GM23338 (cell line): ENCODE measurements around the gene KLHL21. TPM values are rescaled to one million over a fixed set of nuclear protein-coding genes. Genes with fewer than 3 reads are reported as not detected.

Experiments
- ATAC-seq: fragments of 200-7000 bp; cut with Tn5 transposase; 3 replicates; pipeline ENCODE4 v1.9.1; 2020
- DNase-seq: peaks from one replicate; pipeline ENCODE4 v3.0.0-alpha.2; 2015; ENCODE audit warnings: low spot score
- H2AFZ ChIP-seq: fragments of 200-600 bp; sonication (generic); 2 replicates; pipeline ENCODE4 v1.8.0; 2016; ENCODE audit warnings: antibody characterized with exemption, mild to moderate bottlenecking, moderate library complexity
- H3F3A ChIP-seq: fragments of 200-600 bp; sonication (generic); replicated peaks from 2 replicates; pipeline ENCODE4 v1.8.0; 2017; ENCODE audit warnings: antibody characterized with exemption, mixed run types, low read depth
- H3K27ac ChIP-seq: fragments of 200-600 bp; sonication (generic); 2 replicates; pipeline ENCODE4 v1.6.1; 2016; ENCODE audit warnings: low read depth
- H3K27me3 ChIP-seq: fragments of 200-600 bp; sonication (generic); 2 replicates; pipeline ENCODE4 v1.8.0; 2016; ENCODE audit warnings: mild to moderate bottlenecking, mixed run types, moderate library complexity; ENCODE audit not compliant: insufficient read depth
- H3K36me3 ChIP-seq: fragments of 200-600 bp; sonication (generic); 2 replicates; pipeline ENCODE4 v1.8.0; 2016; ENCODE audit warnings: mild to moderate bottlenecking; ENCODE audit not compliant: insufficient read depth
- H3K4me1 ChIP-seq: fragments of 200-600 bp; sonication (generic); 2 replicates; pipeline ENCODE4 v1.8.0; 2016; ENCODE audit warnings: mild to moderate bottlenecking, moderate library complexity; ENCODE audit not compliant: insufficient read depth
- H3K4me2 ChIP-seq: fragments of 200-600 bp; sonication (generic); 2 replicates; pipeline ENCODE4 v1.7.1; 2017; ENCODE audit warnings: mixed run types
- H3K4me3 ChIP-seq: fragments of 200-600 bp; sonication (generic); 2 replicates; pipeline ENCODE4 v1.6.1; 2016; ENCODE audit warnings: mixed run types
- H3K79me2 ChIP-seq: fragments of 200-600 bp; sonication (generic); replicated peaks from 2 replicates; pipeline ENCODE4 v1.8.0; 2017; ENCODE audit warnings: mild to moderate bottlenecking; ENCODE audit not compliant: insufficient read depth
- H3K9me2 ChIP-seq: fragments of 200-600 bp; sonication (generic); 2 replicates; pipeline ENCODE4 v1.8.0; 2017; ENCODE audit not compliant: insufficient read depth
- H4K20me1 ChIP-seq: fragments of 200-600 bp; sonication (generic); replicated peaks from 2 replicates; pipeline ENCODE4 v1.8.0; 2017; ENCODE audit warnings: mild to moderate bottlenecking; ENCODE audit not compliant: insufficient read depth
- H3K27ac Mint-ChIP-seq: 2 replicates; pipeline ENCODE4 v1.8.0; 2020; ENCODE audit warnings: inconsistent platforms, mild to moderate bottlenecking, moderate library complexity, mixed read lengths
- H3K27me3 Mint-ChIP-seq: 3 replicates; pipeline ENCODE4 v1.8.0; 2022; ENCODE audit warnings: low read depth, mild to moderate bottlenecking, moderate library complexity, mixed read lengths, inconsistent platforms; ENCODE audit not compliant: insufficient read depth, poor library complexity
- H3K36me3 Mint-ChIP-seq: 3 replicates; pipeline ENCODE4 v1.8.0; 2021; ENCODE audit warnings: low read depth, mild to moderate bottlenecking, inconsistent platforms, moderate library complexity, mixed read lengths
- H3K4me1 Mint-ChIP-seq: 3 replicates; pipeline ENCODE4 v1.8.0; 2020; ENCODE audit warnings: mild to moderate bottlenecking, inconsistent platforms, mixed read lengths
- H3K4me3 Mint-ChIP-seq: 3 replicates; pipeline ENCODE4 v1.8.0; 2021; ENCODE audit warnings: moderate library complexity, mild to moderate bottlenecking, inconsistent platforms, mixed read lengths
- H3K9me3 Mint-ChIP-seq: 3 replicates; pipeline ENCODE4 v1.8.0; 2020; ENCODE audit warnings: moderate library complexity, mild to moderate bottlenecking, inconsistent platforms, mixed read lengths
- CREB1 ChIP-seq: fragments of 250-450 bp; sonication (Bioruptor Pico); IDR thresholded peaks from 2 replicates; pipeline ENCODE4 v1.5.0; 2020; ENCODE audit warnings: low read depth, mild to moderate bottlenecking, moderate library complexity
- ETS1 ChIP-seq: IDR thresholded peaks from 2 replicates; pipeline ENCODE4 v1.6.1; 2016; ENCODE audit warnings: antibody characterized with exemption
- EZH2 ChIP-seq: fragments of 200-600 bp; sonication (generic); IDR thresholded peaks from one replicate; pipeline ENCODE4 v1.8.0; 2017; ENCODE audit warnings: antibody characterized with exemption, mild to moderate bottlenecking, low read depth; ENCODE audit not compliant: unreplicated experiment
- EZH2phosphoT487 ChIP-seq: fragments of 200-600 bp; sonication (generic); IDR thresholded peaks from one replicate; pipeline ENCODE4 v1.8.1; 2018; ENCODE audit warnings: antibody characterized with exemption; ENCODE audit not compliant: unreplicated experiment
- JUNB ChIP-seq: IDR thresholded peaks from one replicate; pipeline ENCODE4 v1.6.1; 2016; ENCODE audit warnings: antibody characterized with exemption; ENCODE audit not compliant: unreplicated experiment
- NANOG ChIP-seq: IDR thresholded peaks from 2 replicates; pipeline ENCODE4 v1.6.1; 2016; ENCODE audit warnings: antibody characterized with exemption, borderline replicate concordance
- POLR2AphosphoS5 ChIP-seq: IDR thresholded peaks from 2 replicates; pipeline ENCODE4 v1.6.1; 2016; ENCODE audit warnings: antibody characterized with exemption, low read depth
- STAT1 ChIP-seq: IDR thresholded peaks from one replicate; pipeline ENCODE4 v1.6.1; 2016; ENCODE audit warnings: antibody characterized with exemption; ENCODE audit not compliant: unreplicated experiment
- ZNF114 ChIP-seq: fragments of 250-450 bp; sonication (Bioruptor Pico); IDR thresholded peaks from 2 replicates; pipeline ENCODE4 v1.5.0; 2020; ENCODE audit warnings: mild to moderate bottlenecking, moderate library complexity
- ZNF331 ChIP-seq: fragments of 250-450 bp; sonication (Bioruptor Pico); IDR thresholded peaks from 2 replicates; pipeline ENCODE4 v1.5.0; 2020; ENCODE audit warnings: low read depth, mild to moderate bottlenecking, moderate library complexity
- ZNF462 ChIP-seq: fragments of 250-450 bp; sonication (Bioruptor Pico); IDR thresholded peaks from 2 replicates; pipeline ENCODE4 v1.5.0; 2020; ENCODE audit warnings: mild to moderate bottlenecking, moderate library complexity
- polyA plus RNA-seq: library from polyadenylated mRNA; unstranded; fragments of >200 nt; fragmentation: Nextera tagmentation; extraction: Ambion mirVana; gene quantifications from 2 replicates; pipeline ENCODE4 v1.2.1, GENCODE V29; 2016
- total RNA-seq: library from RNA; depleted of rRNA; stranded (reverse); fragments of >200 nt; shearing (Covaris generic); gene quantifications from 2 replicates; pipeline ENCODE4 v1.2.3, GENCODE V29; 2014
- TF ChIP-seq, protein P1 (sequence below): IDR thresholded peaks from one replicate; pipeline ENCODE4 v1.6.1; 2018; ENCODE audit warnings: antibody characterized with exemption; ENCODE audit not compliant: unreplicated experiment
- TF ChIP-seq, protein P2 (sequence below), 2 experiments: fragments of 200-600 bp in 1 of 2; sonication (generic) in 1 of 2; conservative IDR thresholded peaks; 2 replicates each; pipeline versions ENCODE4 v1.5.1 to v1.6.1; 2016 to 2017; ENCODE audit warnings: antibody characterized with exemption in 2 of 2, low read depth in 2 of 2, mild to moderate bottlenecking in 2 of 2, moderate library complexity in 1 of 2

The KLHL21 gene
- total and polyA plus RNA-seq, 2 experiments from 2014 or later: 7.3 to 35.9 TPM

- H4K20me1 ChIP-seq: peaks cover 34% of the 10 kb centered on the region
- H3K4me2 ChIP-seq: peak overlapping the region; percentile 90
- no peak overlapping the region for H3K27ac ChIP-seq
- H3K4me1 ChIP-seq: peaks cover 10% of the 10 kb centered on the region
- peaks cover 50% of the 10 kb centered on the region for H3K79me2 ChIP-seq
- no peak for TF ChIP-seq ZNF462 (CRISPR knock-in tag)
- TF ChIP-seq, protein P1, sequence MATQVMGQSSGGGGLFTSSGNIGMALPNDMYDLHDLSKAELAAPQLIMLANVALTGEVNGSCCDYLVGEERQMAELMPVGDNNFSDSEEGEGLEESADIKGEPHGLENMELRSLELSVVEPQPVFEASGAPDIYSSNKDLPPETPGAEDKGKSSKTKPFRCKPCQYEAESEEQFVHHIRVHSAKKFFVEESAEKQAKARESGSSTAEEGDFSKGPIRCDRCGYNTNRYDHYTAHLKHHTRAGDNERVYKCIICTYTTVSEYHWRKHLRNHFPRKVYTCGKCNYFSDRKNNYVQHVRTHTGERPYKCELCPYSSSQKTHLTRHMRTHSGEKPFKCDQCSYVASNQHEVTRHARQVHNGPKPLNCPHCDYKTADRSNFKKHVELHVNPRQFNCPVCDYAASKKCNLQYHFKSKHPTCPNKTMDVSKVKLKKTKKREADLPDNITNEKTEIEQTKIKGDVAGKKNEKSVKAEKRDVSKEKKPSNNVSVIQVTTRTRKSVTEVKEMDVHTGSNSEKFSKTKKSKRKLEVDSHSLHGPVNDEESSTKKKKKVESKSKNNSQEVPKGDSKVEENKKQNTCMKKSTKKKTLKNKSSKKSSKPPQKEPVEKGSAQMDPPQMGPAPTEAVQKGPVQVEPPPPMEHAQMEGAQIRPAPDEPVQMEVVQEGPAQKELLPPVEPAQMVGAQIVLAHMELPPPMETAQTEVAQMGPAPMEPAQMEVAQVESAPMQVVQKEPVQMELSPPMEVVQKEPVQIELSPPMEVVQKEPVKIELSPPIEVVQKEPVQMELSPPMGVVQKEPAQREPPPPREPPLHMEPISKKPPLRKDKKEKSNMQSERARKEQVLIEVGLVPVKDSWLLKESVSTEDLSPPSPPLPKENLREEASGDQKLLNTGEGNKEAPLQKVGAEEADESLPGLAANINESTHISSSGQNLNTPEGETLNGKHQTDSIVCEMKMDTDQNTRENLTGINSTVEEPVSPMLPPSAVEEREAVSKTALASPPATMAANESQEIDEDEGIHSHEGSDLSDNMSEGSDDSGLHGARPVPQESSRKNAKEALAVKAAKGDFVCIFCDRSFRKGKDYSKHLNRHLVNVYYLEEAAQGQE: no peak
- TF ChIP-seq ETS1: no peak
- TF ChIP-seq STAT1: no peak
- no peak for TF ChIP-seq CREB1 (CRISPR knock-in tag)
- no peak for TF ChIP-seq EZH2
- no peak for TF ChIP-seq EZH2phosphoT487
- no peak for TF ChIP-seq POLR2AphosphoS5
- TF ChIP-seq JUNB: no peak
- TF ChIP-seq NANOG: no peak
- no peak for TF ChIP-seq ZNF114
- TF ChIP-seq, protein P2, sequence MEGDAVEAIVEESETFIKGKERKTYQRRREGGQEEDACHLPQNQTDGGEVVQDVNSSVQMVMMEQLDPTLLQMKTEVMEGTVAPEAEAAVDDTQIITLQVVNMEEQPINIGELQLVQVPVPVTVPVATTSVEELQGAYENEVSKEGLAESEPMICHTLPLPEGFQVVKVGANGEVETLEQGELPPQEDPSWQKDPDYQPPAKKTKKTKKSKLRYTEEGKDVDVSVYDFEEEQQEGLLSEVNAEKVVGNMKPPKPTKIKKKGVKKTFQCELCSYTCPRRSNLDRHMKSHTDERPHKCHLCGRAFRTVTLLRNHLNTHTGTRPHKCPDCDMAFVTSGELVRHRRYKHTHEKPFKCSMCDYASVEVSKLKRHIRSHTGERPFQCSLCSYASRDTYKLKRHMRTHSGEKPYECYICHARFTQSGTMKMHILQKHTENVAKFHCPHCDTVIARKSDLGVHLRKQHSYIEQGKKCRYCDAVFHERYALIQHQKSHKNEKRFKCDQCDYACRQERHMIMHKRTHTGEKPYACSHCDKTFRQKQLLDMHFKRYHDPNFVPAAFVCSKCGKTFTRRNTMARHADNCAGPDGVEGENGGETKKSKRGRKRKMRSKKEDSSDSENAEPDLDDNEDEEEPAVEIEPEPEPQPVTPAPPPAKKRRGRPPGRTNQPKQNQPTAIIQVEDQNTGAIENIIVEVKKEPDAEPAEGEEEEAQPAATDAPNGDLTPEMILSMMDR (conservative IDR thresholded peaks at IDR 0.05; ENCODE audit: low read depth in 2 of 2): no peak
- no peak for TF ChIP-seq ZNF331 (CRISPR knock-in tag)
- ATAC-seq (no peak), DNase-seq (no peak)
- peaks cover 7% of the 10 kb centered on the region for H3K36me3 ChIP-seq
- Mint-ChIP-seq H3K27ac (peak overlapping the region; percentile 68; the same call in 1 of the 2 replicates), H3K4me1 (peaks cover 20% of the 10 kb centered on the region), H3K4me3 (peak overlapping the region; percentile 89), H3K27me3 (peaks cover 9% of the 10 kb centered on the region), H3K36me3 (peaks cover 45% of the 10 kb centered on the region), H3K9me3 (no peaks in the 10 kb centered on the region)
- H3F3A ChIP-seq: peaks cover 34% of the 10 kb centered on the region
- H3K9me2 ChIP-seq: no peaks in the 10 kb centered on the region
- 0 out of 2 replicates have a peak overlapping the region, but pooled peaks have one; percentile 9 for H2AFZ ChIP-seq
- peak overlapping the region; percentile 77 for H3K4me3 ChIP-seq
- H3K27me3 ChIP-seq: no peaks in the 10 kb centered on the region
These were observed 23.0 kb upstream of the KLHL21 start for GRCh38 chr1:6625584-6626149.
